ENCODE measurements around the gene GNB1L. TPM values are rescaled to one million over a fixed set of nuclear protein-coding genes. Genes with fewer than 3 reads are reported as not detected.
A peak's percentile ranks its signal among the peaks of the same experiment; 100 is the strongest.

Gene GNB1L
- total and polyA plus RNA-seq, 2 of the 13 experiments (the other 11 are each of a cell fraction or from before 2014, with no cell fraction given): 2.5 to 7.4 TPM

DNA sequence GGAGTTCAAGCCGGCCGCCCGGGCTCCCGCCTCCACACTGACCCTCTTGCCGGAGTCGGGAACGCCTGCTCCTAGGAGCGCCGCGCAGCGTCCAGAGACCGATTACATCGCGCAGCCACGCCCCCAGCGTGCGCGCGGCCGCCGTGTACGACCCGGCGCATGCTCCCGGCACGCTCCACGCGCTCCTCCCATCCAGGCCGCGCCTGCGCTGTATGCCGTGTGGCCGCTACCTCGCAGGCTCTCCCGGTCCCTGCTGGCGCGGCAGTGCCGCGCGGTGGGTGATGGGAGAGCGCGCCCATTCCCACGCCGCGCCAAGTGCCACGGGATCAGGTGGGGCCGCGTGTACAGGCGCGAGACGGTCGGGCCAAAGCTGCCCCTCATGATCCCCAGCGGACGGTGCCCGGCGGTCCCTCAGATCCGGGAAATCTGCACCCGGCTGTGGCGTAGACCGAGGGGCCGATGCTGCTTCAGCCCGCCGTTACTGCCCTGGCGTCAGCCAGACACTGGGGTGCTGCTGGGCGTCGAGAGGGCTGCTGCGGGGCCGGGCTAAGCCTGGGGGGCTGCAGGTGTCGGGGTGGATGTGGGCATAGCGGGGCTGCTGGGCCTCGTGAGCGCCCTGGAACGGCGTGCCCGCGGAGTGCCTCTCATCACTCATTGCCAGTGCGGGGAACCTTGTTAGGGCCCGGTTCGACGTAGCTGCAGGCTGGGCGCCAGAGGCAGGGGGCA lies at the start of gene GNB1L, which contains the start of gene RTL10 (continued):
- TF ChIP-seq, protein P1, sequence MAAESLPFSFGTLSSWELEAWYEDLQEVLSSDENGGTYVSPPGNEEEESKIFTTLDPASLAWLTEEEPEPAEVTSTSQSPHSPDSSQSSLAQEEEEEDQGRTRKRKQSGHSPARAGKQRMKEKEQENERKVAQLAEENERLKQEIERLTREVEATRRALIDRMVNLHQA (CRISPR knock-in tag; IDR thresholded peaks at IDR 0.05): no peak
- TF ChIP-seq, protein P2, sequence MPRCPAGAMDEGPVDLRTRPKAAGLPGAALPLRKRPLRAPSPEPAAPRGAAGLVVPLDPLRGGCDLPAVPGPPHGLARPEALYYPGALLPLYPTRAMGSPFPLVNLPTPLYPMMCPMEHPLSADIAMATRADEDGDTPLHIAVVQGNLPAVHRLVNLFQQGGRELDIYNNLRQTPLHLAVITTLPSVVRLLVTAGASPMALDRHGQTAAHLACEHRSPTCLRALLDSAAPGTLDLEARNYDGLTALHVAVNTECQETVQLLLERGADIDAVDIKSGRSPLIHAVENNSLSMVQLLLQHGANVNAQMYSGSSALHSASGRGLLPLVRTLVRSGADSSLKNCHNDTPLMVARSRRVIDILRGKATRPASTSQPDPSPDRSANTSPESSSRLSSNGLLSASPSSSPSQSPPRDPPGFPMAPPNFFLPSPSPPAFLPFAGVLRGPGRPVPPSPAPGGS (CRISPR knock-in tag; IDR thresholded peaks at IDR 0.05): peak; percentile 95
- TF ChIP-seq CC2D1A (CRISPR knock-in tag; IDR thresholded peaks at IDR 0.05) (no peak), SPEN (CRISPR knock-in tag; IDR thresholded peaks at IDR 0.05; ENCODE audit: low read depth) (peak; percentile 96), ZNF274 (CRISPR knock-in tag; IDR thresholded peaks at IDR 0.05) (peak; percentile 94; the same call in 1 of the 2 replicates), HOXA7 (CRISPR knock-in tag; IDR thresholded peaks at IDR 0.05) (peak; percentile 85), JUND (CRISPR knock-in tag; IDR thresholded peaks at IDR 0.05) (0 out of 2 replicates have a peak, but pooled peaks have one; percentile 9), MTF1 (CRISPR knock-in tag; IDR thresholded peaks at IDR 0.05) (peak; percentile 60; the same call in 1 of the 2 replicates), ZNF501 (CRISPR knock-in tag; IDR thresholded peaks at IDR 0.05) (peak; percentile 90), ZNF724P (CRISPR knock-in tag; IDR thresholded peaks at IDR 0.05; ENCODE audit: borderline replicate concordance) (0 out of 2 replicates have a peak, but pooled peaks have one; percentile 18), ZNF550 (CRISPR knock-in tag; IDR thresholded peaks at IDR 0.05; ENCODE audit: borderline replicate concordance) (peak; percentile 96; the same call in 1 of the 2 replicates), NR1H2 (CRISPR knock-in tag; IDR thresholded peaks at IDR 0.05; ENCODE audit: borderline replicate concordance, low read depth) (peak; percentile 78; the same call in 1 of the 2 replicates), MTA3 (CRISPR knock-in tag; IDR thresholded peaks at IDR 0.05) (no peak), MAFG (CRISPR knock-in tag; IDR thresholded peaks at IDR 0.05) (no peak), ZC3H4 (CRISPR knock-in tag; IDR thresholded peaks at IDR 0.05; ENCODE audit: borderline replicate concordance) (0 out of 2 replicates have a peak, but pooled peaks have one; percentile 20), MIER3 (CRISPR knock-in tag; IDR thresholded peaks at IDR 0.05; ENCODE audit: borderline replicate concordance) (no peak), ZNF335 (CRISPR knock-in tag; IDR thresholded peaks at IDR 0.05) (no peak), TAF1 (CRISPR knock-in tag; IDR thresholded peaks at IDR 0.05) (peak; percentile 97)
- TF ChIP-seq, protein P3, sequence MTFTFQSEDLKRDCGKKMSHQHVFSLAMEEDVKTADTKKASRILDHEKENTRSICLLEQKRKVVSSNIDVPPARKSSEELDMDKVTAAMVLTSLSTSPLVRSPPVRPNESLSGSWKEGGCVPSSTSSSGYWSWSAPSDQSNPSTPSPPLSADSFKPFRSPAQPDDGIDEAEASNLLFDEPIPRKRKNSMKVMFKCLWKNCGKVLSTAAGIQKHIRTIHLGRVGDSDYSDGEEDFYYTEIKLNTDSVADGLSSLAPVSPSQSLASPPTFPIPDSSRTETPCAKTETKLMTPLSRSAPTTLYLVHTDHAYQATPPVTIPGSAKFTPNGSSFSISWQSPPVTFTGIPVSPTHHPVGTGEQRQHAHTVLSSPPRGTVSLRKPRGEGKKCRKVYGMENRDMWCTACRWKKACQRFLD (CRISPR knock-in tag; IDR thresholded peaks at IDR 0.05; ENCODE audit: borderline replicate concordance): peak; percentile 36; the same call in 1 of the 2 replicates
- TF ChIP-seq, protein P4, sequence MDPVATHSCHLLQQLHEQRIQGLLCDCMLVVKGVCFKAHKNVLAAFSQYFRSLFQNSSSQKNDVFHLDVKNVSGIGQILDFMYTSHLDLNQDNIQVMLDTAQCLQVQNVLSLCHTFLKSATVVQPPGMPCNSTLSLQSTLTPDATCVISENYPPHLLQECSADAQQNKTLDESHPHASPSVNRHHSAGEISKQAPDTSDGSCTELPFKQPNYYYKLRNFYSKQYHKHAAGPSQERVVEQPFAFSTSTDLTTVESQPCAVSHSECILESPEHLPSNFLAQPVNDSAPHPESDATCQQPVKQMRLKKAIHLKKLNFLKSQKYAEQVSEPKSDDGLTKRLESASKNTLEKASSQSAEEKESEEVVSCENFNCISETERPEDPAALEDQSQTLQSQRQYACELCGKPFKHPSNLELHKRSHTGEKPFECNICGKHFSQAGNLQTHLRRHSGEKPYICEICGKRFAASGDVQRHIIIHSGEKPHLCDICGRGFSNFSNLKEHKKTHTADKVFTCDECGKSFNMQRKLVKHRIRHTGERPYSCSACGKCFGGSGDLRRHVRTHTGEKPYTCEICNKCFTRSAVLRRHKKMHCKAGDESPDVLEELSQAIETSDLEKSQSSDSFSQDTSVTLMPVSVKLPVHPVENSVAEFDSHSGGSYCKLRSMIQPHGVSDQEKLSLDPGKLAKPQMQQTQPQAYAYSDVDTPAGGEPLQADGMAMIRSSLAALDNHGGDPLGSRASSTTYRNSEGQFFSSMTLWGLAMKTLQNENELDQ (CRISPR knock-in tag; IDR thresholded peaks at IDR 0.05; ENCODE audit: borderline replicate concordance): no peak
- TF ChIP-seq, protein P5, sequence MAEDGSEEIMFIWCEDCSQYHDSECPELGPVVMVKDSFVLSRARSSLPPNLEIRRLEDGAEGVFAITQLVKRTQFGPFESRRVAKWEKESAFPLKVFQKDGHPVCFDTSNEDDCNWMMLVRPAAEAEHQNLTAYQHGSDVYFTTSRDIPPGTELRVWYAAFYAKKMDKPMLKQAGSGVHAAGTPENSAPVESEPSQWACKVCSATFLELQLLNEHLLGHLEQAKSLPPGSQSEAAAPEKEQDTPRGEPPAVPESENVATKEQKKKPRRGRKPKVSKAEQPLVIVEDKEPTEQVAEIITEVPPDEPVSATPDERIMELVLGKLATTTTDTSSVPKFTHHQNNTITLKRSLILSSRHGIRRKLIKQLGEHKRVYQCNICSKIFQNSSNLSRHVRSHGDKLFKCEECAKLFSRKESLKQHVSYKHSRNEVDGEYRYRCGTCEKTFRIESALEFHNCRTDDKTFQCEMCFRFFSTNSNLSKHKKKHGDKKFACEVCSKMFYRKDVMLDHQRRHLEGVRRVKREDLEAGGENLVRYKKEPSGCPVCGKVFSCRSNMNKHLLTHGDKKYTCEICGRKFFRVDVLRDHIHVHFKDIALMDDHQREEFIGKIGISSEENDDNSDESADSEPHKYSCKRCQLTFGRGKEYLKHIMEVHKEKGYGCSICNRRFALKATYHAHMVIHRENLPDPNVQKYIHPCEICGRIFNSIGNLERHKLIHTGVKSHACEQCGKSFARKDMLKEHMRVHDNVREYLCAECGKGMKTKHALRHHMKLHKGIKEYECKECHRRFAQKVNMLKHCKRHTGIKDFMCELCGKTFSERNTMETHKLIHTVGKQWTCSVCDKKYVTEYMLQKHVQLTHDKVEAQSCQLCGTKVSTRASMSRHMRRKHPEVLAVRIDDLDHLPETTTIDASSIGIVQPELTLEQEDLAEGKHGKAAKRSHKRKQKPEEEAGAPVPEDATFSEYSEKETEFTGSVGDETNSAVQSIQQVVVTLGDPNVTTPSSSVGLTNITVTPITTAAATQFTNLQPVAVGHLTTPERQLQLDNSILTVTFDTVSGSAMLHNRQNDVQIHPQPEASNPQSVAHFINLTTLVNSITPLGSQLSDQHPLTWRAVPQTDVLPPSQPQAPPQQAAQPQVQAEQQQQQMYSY (CRISPR knock-in tag; IDR thresholded peaks at IDR 0.05): peak; percentile 39

Data from HepG2 (cell line).